Measurements from ENCODE around the gene BCAR1.

Gene BCAR1

DNA sequence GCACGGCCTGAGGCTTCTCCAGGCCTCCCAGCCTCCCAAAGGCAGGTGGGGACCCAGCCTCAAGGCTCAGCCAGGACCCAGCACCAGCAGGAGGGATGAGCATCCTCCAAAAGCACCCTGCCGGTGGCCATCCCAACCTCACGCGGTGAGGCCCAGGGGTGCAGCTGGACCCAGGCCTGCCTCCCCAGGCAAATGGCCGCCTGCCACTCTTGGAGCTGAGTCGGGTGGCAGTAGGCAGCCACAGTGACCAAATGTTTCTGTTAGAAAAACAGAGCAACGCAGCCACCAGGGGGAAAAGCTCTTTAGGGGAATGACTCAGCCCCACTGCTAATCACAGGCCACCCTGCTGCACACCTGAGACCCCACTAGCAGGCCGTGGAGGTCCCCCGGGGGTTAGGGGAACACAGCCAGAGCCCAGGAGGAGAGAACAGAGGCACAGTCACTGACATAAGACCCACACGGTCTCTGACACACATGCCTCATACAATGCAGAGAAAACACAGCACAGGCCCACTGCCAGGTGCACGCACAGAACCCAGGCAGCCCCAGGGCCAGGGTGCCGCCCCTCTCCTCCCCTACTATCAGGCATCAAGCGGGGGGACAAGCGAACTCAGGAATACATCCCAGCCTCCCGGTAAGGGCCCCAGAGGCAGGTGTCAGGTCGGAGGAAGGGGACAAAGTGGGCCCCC lies 12.4 kb downstream of the BCAR1 start:
- DNase-seq, result no peak

DNA sequence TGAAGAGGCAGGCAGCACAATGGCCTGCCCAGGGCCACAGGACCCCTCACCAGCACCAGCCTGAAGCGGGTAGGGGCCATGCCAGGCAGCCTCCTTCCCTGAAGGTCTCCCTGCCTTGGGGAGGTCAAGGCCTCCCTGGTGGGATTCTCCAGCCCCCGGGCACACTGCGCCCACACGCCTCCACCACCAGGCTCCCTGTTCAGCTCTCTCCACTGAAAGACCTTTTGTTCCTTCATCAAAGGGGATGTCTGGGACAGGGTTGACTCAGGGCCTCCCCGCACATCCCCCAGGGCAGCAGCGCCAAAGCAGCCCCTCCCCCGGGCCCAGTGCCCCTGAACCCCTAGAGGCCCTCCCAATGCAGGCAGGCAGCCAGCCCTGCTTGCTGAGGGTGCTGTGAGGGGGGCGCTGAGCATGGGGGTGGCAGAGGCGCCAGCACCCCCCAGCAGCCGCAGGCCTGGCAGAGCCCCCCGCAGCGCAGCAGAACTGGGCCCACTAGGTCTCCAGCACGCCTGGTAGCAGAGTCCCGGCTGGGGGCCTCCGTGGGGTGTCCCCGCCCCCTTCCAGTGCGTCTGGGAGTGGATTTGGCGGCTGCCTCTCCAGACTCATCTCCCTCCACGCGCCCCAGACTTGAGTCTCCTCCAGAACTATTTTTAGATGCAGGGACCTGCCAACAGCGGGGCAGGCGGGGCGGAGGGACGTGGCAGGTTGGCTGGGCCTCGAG lies 13.1 kb downstream of the BCAR1 start:
- no peak for DNase-seq

DNA sequence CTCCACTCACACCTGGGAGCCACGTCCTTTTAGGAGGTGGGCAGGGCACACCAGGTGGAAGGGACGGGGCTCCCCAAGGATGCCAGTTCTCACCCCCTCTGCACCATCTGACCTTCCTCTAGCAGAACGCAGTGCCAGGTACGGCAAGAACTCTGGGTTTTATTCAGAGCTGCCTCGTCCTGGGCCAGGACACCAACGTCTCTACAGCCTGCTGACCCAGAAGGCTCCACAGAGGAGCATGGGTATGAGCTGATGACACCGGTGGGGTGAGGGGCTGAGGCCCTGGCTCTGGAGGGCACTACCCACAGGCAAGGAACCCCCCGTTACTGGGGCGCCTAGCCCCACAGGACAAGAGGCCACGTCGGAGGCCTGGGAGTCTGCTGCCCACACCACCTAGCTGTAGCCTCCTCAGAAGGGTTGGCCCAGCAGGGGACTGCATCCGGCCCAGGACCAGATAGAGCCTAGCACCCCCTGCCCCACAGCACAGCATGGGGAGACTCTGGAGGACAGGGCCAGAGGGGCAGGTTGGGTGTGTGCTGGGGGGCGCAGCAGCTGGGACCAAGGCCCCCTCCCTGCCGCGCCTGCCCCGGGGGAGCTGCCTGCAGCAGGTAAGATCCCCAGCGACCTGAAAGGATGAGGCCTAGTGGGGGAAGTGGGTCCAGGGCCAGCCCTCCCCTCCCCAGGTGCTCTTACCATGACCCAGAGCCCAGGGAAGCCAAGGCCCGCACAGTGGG lies 13.9 kb downstream of the BCAR1 start:
- DNase-seq, result no peak

DNA sequence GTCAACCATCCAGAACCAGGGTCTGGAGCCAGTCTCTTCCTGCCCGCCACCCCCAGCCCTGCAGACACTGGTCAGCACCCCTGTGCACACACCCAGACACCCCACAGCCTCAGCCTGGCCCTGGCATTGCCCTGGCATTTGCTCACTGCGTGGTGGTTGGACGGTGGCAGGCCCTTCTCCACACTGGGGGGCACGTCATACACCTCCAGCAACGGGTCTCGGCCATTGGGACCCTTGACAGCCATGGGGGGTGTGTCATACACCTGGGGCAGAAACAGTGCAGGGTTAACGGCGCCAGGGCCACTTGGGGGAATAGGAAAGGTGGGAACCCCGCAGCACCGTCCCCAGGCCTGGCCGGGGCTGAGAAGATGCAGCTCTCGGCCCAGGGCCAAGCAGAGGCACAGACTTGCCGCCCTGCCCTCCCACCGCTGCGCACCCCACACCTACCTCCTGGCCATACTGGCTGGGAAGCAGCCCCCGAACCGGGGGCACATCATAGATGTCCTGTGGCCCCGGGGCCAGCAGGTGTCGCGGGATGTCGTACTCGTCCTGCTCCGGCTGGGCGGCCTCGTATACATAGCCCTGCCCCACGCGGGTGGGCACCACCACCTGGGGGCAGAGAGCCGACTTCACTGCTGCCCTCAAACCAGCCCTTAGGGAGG lies 14.6 kb downstream of the BCAR1 start:
- no peak for DNase-seq

DNA sequence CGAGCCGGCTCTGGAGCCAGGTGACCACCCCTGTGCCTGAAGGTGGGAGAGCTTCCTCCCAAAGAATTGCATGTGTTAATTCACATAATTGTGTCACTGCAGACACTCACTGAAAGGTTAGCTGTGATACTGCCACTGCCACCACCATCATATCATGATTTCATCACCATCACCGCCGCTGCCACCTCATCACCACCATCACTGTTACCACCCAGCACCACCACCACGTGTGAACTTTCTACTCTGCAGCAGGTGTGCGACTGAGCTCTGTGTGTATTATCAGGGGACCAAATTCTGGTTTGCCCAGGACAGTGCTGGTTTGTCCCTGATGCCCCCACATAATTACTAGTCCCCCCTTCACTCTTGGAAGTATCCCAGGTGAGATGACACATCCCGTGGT lies 15.2 kb downstream of the BCAR1 start:
- no peak for DNase-seq

DNA sequence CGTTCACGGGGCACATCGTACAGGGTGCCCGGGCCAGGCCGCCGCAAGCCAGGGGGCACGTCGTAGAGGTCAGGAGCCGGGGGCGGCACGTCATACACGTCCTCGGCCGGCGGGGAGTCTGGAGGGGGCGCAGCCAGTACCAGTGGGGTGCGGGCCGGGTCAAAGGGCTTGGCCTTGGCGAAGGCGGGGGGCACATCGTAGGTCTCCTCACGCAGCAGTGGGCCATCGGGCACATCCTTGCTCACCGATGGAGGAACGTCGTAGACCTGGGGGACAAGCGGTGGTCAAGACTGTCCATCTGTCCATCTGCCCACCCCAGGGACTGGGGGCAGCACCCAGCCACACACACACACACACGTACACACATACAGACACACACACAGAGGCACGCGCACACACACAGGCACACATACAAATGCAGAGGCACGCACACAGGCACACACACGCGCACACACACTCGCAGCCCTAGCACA lies 15.7 kb downstream of the BCAR1 start:
- no peak for DNase-seq

DNA sequence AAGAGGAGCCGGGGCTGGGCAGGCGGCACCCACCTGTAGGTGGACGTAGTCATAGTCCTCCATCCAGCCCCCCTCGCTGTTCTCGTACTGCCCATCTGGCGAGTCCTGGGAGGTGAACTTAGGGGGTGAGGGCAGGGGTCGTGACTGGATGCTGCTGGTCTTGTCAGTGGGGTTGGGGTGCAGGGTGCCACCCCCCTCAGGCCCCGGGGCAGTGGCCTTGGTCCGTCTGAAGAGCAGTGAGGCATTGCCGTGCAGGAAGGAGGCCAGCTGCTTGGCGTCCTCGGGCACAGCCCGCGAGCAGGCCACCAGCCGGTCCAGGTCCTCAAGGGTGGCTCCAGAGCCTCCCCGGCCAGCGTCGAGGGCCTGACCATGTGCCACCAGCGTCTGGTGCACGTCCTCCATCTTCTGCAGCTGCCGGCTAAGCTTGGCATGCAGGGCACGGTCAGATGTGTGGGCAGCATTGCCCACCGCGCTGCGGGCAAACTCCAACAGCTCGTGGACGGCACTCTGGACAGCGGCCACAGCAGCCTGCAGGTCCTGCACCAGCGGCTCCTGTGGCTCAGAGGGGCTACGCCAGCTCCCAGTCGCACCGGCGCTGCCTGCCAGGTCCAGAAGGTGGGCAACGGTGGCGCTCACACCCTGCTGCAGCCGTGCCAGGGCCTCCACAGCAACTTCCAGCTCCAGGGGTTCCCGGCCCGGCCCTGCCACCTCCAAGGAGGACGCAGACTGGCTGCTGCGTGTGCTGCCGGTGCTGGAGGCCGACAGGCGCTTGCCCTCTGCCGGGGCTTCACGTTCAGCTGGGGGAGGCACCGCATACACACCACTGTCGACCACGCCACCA lies 16.3 kb downstream of the BCAR1 start:
- DNase-seq, result no peak

DNA sequence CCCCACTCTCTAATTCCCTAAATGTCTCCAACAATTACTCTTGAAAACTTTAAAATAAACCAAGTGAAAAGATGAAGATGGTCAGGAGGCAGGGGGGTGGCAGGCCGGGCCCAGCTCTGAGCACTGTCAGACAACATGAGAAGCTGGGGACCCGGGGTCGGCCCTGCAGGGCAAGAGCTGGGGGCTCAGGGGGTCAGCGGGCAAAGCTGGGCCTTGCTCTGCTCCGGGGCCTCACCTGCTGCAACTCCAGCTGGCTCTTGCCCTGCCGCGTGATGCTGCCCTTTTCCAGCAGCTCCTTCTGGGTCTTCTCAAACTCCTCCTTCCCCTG lies 17.8 kb downstream of the BCAR1 start:
- no peak for DNase-seq

DNA sequence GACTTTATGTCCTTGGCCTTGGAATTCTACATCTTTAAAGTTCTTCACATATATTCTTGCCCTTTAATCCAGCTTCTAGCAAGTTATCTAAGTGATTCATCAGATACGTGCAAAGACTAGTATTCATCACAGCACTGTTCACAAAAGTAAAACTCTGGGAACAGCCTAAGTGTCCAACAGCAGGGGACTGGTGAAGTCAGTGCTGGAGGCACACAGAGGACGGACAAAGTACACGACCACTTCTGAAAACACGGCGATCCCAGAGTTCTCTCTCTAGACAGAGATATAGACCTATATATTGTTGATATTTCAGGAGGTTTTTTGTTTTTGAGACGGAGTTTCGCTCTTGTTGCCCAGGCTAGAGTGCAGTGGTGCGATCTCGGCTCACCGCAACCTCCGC lies 19.9 kb downstream of the BCAR1 start:
- no peak for DNase-seq

DNA sequence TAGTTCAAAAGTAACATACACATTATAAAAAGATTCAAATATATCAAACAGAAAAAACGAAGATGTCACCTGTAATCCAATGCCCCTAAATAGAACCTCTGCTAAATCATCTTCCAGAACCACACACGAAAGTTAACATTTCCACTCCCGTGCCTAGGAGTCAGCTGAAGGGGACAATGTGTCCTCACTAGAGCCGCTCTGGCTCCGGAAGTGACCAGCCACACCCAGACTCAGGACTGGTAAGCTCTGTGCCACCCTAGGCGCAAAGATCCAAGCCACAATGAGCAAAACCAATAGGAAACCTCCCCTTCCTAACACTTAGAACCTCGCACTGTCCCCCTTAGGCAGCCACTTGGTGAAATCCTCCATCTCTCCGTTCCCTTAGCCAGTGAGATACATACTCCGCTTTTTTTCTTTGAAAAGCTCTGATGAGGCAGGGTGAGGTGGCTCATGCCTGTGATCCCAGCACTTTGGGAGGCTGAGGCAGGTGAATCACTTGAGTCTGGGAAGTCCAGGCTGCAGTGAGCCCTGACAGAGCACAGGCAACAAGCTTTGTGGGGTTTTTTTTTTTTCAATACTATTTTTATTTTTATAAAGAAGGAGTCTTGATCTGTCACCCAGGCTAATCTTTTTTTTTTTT lies 20.8 kb downstream of the BCAR1 start:
- DNase-seq, result no peak

DNA sequence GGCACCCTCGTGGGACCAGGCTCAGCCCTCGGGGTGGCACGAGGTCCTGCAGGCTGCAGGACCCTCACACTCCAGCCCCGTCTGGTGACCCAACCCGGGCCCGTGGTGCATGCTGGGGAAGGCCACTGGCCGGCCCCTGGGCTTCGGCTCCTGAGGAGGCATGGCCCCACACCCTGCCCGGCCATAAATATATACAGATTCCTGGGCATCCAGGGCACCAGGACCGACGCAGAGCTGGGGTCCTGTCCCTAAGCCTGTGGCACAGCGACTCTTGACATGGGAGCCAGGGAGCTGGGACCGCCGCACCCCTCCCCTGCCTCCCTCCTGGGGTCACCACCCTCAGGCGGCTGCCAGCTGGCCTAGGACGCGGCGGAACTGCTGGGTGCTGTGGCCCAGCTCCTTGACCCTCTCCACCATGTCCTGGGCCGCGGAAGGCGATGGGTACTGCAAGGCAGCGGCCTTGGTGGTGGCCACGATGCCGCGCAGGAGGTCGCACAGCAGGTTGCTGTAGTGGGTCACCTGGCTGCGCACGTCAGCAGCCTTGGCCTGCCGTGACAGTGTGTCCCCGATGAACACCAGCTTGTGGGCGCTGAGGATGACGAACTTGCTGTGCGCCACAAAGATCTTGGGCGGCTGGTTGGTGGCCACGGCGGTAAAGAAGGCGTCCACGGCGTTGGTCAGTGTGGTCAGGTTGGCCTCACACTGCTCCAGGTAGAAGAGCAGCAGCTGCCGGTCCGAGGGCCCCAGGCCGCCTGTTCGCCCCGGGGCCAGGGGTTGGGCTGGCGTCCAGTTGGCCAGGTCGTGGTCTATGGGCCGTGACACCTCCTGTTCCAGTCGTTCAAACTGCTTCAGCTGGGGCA lies 22.0 kb downstream of the BCAR1 start:
- DNase-seq, result no peak

DNA sequence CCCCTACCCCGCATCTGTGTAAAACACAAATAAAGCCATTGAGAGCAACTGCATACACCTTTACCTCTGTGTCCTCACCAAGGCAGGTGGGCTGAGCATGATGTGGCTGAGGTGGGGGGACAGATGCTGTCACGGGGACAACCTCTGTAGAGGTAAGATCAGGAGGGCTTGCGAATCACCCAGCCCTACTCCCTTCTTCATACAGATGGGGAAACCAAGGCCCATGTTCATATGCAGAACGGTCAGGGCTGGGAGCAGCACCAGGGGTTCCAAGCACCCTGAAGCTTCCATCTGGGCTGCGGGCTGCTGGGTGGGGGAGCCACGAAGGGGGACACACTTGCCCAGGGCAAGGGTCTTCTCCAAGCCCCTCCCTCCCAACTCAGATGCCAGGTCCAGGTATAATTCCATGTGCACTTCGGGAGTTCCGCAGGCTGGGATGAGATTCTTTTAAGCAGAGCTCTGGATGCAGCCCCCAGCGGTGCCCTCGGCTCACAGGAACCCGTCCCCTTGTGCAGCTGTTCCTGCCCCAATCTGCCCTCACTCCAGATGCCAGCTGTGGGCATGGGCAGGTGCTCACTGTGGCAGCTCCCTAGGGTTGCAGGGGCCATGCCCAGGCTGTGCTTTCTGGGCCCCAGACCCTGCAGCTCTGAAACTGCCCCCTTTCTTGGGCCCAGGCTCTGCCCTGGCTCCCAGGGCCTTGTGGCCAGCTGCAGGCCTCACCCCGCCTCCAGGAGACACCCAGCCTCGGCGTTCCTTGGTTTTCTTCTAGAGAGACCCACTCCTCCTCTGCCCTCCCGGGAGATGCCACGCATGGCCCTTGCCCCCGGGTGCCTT lies 23.1 kb downstream of the BCAR1 start:
- DNase-seq, result no peak

DNA sequence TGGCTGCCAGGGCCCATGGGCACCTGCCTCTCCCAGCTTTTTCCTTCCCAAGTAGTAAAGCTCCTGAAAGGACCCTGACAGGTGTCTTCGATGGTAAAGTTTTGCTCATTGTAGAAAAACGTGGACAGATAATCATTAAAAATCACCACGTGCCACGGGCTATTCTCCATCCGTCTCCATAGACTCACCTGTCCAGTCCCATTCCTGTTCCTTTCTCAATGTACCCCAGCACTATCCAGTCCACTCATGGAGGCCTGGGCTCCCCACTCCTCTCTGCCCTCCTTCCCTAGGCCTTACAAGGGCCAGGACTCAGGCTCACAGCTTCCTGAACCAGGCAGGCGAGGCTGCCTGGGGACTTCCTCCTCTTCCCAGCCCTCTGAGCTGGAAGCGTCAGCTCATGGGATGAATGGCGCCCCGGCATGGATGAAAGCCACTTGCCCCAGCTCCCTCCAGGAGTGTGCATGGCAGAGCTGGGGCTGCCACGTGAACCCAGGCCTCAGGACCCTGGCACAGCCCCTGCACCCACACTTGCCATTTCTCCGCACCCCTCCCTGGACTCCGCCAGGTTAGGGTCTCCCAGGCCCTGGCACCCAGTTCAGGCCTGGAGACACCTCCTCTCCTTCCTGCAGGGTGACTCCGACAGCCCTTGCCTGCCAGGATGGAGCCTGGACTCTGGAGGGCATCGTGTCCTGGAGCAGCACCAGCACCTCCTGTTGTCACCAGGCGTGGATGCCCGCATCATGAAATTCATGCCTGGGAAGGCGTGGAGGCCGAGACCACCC lies 23.9 kb downstream of the BCAR1 start:
- no peak for DNase-seq

DNA sequence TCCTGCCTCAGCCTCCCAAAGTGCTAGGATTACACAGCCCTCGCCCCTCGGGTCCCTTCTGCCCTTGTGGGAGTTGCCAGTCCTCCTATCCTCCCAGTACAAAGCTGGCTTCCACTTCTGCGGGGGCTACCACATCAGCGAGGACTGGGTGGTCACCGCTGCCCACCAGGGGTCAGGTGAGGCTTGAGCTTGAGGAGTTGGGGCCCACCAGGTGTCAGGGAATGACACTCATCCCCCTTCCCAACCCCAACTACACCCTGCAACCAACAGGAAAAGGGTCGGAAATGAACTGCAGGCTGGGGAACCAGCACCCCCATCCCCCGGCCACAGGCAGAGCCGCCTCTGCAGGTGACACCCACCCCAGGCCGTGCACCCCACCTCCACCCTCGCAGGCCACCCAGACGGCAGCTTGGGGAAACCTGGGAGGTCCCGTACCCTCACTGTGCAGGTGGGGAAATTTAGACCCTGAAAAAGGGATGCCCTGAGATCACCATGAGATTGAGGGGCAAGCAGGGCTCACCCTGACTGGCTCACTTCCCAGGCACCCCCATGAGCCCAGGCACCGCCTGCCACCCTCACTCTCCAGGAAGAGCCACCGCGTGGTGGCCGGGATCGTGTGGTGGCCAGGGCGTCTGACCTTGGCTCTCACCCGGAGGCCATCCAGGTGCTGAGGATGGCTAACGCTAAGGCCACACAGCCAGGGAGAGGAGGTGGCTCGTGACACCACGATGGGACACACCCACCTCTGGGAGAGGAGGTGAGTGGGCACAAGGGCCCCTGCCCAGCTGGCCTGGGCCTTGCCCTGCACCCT lies 24.7 kb downstream of the BCAR1 start:
- no peak for DNase-seq

DNA sequence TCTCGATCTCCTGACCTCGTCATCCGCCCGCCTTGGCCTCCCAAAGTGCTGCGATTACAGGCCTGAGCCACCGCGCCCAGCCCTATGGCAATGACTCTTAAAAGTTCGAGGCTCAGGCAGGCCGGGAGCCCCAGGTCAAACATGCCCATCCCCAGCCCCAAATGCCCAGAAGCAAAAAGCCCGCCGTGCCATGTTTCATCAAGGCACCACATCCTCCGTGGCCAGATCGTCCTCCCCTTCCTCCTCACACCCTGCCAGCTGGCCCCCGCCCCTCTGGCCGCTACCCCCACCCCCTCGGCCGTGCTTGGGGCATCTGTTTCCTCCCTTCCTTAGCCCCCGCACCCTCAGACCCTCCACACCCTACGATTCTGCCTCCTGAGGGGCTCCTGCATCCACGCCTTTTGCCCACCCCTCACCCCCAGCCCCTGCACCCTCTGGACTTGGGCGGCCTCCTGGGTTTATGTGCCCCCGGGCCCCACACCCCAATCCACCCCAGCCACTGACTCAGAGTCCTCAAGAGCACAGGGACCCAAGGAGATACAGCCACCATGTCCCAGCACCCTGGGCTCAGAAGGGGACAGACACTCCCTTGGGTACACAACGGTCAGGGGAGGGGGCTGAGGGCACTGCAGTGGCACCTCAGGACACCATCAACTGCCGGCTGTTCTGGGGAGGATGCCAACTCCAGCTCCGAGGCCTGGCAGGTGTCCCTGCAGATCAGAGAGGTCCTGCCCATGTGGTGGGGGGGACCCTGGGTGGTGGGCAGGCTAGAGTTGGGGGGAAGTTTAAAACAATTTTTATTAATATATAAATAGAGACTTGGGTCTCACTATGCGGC lies 25.5 kb downstream of the BCAR1 start:
- no peak for DNase-seq

DNA sequence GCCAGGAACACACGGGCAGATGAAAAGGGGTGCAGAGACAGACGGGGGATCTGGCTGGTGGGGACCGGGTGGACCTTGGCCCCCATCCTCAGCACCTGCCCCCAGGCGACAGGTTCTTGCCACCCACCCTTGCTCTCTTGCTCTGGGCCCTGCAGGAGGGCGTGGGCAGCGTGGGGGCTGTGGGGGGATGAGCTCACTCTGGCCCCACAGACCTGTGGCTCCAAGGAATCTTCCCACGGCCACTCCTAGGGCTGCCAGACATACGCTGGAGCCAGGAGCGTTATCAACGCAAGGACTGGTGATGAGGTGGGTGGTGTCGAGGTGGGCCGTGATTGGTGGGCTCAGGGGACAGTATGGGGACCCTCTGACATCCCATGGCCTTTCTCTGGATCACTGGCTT lies 26.3 kb downstream of the BCAR1 start:
- DNase-seq, result no peak

DNA sequence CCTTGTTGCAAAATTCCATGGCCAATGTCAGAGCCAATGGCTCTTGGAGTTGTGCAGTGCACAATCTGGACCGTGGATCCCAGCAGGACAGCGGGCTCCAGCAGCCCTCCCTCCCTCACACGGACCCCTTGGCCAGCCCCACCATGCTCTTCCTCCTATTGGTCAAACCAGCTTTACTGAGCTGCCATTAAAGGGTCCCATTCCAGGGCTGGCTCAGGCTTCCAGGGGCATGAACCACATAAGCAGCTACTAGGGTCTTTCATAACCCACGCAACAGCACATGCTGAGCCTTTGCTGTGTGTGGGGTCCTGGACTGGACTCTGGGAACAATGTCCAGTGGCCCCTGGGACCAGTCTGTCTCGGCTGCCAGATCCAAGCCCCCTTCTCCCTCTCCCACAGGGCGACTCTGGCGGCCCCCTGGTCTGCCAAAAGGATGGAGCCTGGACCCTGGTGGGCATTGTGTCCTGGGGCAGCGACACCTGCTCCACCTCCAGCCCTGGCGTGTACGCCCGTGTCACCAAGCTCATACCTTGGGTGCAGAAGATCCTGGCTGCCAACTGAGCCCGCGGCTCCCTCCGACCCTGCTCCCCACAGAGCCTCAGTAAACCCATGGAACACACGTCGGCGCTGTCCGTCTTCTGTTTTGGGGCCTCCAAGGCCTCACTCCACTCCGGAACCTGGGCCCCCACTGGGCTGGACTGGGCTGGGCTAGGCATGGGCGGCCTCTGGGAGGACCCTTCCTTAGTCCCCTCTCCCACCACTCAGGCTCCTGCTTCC lies 26.9 kb downstream of the BCAR1 start:
- DNase-seq, result no peak
